PC-9 (cell line): Measurements from ENCODE around the gene WNT9A.
"Not testable (repeated sequence)": the region's sequence is repeated elsewhere in the genome, so short reads cannot be mapped to it uniquely, and the experiment has no call there.

Experiments used
- CTCF ChIP-seq: fragments of 200-600 bp; sonication (generic); conservative IDR thresholded peaks from 2 replicates; pipeline ENCODE4 v1.6.1; 2017; ENCODE audit warnings: mixed run types, antibody characterized with exemption, mild to moderate bottlenecking, moderate library complexity
- EZH2 ChIP-seq: fragments of 200-600 bp; sonication (generic); IDR thresholded peaks from 2 replicates; pipeline ENCODE4 v1.8.0; 2017; ENCODE audit warnings: antibody characterized with exemption, low read depth

GRCh38 chr1:227877810-227878209 is 69.9 kb downstream of the WNT9A start:
- TF ChIP-seq CTCF, EZH2: not testable (repeated sequence)
